ENCODE data around the gene ERG. TPM values are rescaled to one million over a fixed set of nuclear protein-coding genes. Genes with fewer than 3 reads are reported as not detected.

The ERG gene
- total RNA-seq, 1 donor from 2014 or later = not detected

DNA sequence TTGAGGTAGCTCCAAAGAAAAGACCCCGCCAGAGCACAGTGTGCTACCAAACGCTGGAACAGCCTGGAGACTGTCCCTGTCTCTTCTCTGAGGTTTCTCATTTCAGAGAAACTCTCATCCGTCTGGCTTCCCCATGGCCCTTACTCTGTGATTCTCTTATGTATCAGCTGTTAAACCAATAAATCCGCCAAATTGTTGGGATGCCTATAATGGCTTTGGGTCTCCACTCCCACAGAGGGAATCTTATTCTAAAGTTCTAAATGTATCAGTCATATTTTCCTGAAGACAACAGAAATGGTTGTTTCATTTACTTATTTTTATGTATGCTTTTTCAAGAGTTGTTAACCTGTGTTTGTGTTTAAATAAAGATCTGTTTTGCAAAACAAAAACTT lies 4.0 kb downstream of the ERG start:
- no peak overlapping the region for H3K27ac Mint-ChIP-seq
- no peak overlapping the region for H3K4me3 Mint-ChIP-seq
- peaks cover 68% of the 10 kb centered on the region for H3K27me3 Mint-ChIP-seq (ENCODE audit: insufficient read depth)
- H3K9me3 Mint-ChIP-seq = no peaks in the 10 kb centered on the region
- no peak for DNase-seq (ENCODE audit: low spot score)
- H3K36me3 Mint-ChIP-seq (ENCODE audit: low read depth) = no peaks in the 10 kb centered on the region
- intact Hi-C loops (cut with micrococcal nuclease) = no loop called here
- no peaks in the 10 kb centered on the region for H3K4me1 Mint-ChIP-seq (ENCODE audit: low read depth)

DNA sequence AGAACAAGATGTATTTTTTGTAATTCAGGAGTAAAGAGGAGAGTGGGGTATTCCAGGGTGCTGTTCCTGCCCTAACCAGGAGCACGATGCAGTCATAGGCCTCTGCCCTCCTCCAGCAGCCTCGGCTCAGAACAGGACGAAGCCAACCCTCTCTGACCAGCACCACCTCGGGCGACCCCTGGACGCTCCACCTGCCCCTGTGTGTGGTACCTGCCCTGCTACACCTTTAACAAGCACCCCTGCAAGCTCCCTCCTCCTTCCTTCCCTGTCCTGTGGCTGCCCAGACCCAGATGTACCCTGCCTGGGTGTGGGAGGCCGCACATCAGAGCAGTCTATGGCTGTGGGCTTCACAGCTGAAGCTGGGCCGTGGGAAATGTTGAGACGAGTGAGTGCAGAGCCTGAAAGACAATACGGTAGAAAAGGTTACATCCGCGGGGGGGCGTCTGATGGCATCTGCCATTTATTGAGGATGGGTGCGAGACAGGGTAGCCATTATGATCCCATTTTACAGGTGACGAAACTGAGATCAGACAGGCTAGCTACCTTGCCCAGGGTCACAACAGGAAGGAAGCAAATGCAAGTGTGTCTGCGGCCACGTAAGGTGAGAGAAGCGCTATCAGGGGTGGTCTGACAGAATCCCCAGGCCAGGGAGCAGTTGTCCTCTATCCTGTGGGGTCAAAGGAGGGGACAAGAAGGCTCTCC lies 4.6 kb downstream of the ERG start:
- intact Hi-C loops (cut with micrococcal nuclease) = no loop called here
- no peaks in the 10 kb centered on the region for H3K4me1 Mint-ChIP-seq (ENCODE audit: low read depth)
- no peaks in the 10 kb centered on the region for H3K9me3 Mint-ChIP-seq
- DNase-seq (ENCODE audit: low spot score) = no peak
- H3K36me3 Mint-ChIP-seq (ENCODE audit: low read depth) = no peaks in the 10 kb centered on the region
- peaks cover 64% of the 10 kb centered on the region for H3K27me3 Mint-ChIP-seq (ENCODE audit: insufficient read depth)
- H3K27ac Mint-ChIP-seq = no peak overlapping the region
- H3K4me3 Mint-ChIP-seq = no peak overlapping the region

DNA sequence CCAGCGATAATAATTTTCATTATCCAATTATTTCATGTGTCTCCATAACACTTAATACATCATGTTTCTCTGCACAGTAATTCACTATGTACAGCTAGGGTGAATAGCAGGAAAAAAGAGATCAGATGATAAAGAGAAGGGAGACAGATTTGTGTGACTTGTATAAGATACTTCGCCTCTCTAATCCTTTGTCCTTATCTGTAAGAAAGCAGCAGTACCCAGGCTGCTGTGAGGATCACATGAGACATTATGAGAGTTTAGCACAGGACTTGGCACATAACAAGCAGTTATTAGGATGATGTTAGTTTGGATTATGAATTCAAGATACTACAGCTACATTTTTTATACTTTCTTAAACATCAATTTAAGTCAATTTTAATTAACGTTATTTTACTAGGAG lies 6.3 kb downstream of the ERG start:
- intact Hi-C loops (cut with micrococcal nuclease) = no loop called here
- Mint-ChIP-seq H3K4me1 (ENCODE audit: low read depth) (no peaks in the 10 kb centered on the region), H3K36me3 (ENCODE audit: low read depth) (no peaks in the 10 kb centered on the region), H3K9me3 (no peaks in the 10 kb centered on the region), H3K4me3 (no peak overlapping the region), H3K27ac (no peak overlapping the region), H3K27me3 (ENCODE audit: insufficient read depth) (peaks cover 52% of the 10 kb centered on the region)
- DNase-seq (ENCODE audit: low spot score) = no peak

DNA sequence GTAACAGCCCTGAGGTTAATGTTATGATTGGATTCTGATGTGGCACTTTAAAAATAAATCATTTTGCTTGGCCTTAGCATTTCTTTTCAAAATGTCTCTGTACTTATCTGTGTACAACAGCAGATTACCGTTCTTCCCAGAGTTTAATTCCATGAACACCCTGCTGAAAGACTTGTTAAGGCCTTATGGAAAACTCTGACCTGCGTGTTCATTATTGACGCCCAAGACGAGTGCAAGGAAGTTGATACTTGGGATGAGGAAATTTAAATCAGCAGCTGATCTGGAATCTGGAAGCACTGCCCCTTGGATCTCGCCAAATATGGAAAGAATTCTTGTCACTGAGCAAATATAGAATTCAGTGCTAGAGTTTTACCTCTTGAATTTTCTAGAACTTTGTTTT lies 6.7 kb downstream of the ERG start:
- H3K4me3 Mint-ChIP-seq = no peak overlapping the region
- H3K9me3 Mint-ChIP-seq = no peaks in the 10 kb centered on the region
- no peak for DNase-seq (ENCODE audit: low spot score)
- no peaks in the 10 kb centered on the region for H3K36me3 Mint-ChIP-seq (ENCODE audit: low read depth)
- peaks cover 49% of the 10 kb centered on the region for H3K27me3 Mint-ChIP-seq (ENCODE audit: insufficient read depth)
- no peak overlapping the region for H3K27ac Mint-ChIP-seq
- intact Hi-C loops (cut with micrococcal nuclease) = no loop called here
- no peaks in the 10 kb centered on the region for H3K4me1 Mint-ChIP-seq (ENCODE audit: low read depth)

DNA sequence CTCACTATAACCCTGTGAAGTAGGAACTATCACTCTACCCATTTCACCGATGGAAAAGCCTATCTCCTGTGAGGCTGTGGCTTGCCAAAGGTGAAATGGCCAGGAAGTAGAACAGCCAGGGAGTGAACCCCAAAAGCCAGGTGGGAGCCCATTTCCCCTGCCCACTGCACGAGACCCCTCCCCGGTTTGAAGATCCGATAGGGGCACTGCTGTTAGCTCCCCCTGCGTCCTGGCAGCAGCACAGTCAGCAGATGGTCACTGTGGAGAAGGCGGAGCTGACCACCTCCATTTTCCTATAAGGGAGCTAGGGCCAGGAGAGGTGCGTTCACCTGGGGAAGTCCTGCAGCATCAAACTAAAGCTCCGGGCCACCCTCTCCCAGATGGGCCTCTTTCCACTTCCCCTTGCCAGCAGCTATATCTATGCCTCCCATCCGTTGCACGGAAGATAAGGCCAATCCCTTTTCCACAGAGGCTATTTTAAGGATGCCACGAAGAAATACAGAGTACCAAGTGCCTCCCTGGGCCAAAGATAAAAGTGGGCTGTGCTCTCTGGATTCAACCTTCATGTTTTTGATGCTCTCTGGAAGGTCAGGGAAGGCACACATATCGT lies 7.8 kb downstream of the ERG start:
- no peak overlapping the region for H3K27ac Mint-ChIP-seq
- no peaks in the 10 kb centered on the region for H3K4me1 Mint-ChIP-seq (ENCODE audit: low read depth)
- intact Hi-C loops (cut with micrococcal nuclease) = no loop called here
- no peaks in the 10 kb centered on the region for H3K36me3 Mint-ChIP-seq (ENCODE audit: low read depth)
- peaks cover 41% of the 10 kb centered on the region for H3K27me3 Mint-ChIP-seq (ENCODE audit: insufficient read depth)
- no peaks in the 10 kb centered on the region for H3K9me3 Mint-ChIP-seq
- DNase-seq (ENCODE audit: low spot score) = no peak
- no peak overlapping the region for H3K4me3 Mint-ChIP-seq

DNA sequence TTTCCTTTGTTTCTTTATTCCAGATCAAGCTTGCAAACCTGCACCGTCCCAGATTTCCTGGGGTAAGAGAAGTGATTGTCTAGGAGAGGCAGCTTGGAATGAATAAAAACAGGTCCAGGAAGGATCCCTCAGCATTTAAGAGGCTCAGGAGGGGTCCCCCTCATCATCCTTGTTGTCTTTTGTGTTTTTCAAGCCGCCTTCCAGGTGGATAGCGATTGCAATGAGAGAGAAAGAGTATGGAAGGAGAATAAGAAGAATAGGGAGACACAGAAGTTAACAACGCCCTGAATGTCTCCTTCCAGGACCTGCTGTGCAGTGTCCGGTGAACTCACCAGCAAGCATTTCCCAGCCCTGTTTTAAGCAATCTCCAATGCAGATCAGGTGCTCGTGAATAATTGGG lies 8.5 kb downstream of the ERG start:
- no peaks in the 10 kb centered on the region for H3K4me1 Mint-ChIP-seq (ENCODE audit: low read depth)
- H3K9me3 Mint-ChIP-seq = no peaks in the 10 kb centered on the region
- no peak overlapping the region for H3K27ac Mint-ChIP-seq
- no peaks in the 10 kb centered on the region for H3K36me3 Mint-ChIP-seq (ENCODE audit: low read depth)
- intact Hi-C loops (cut with micrococcal nuclease) = no loop called here
- no peak overlapping the region for H3K4me3 Mint-ChIP-seq
- DNase-seq (ENCODE audit: low spot score) = no peak
- peaks cover 33% of the 10 kb centered on the region for H3K27me3 Mint-ChIP-seq (ENCODE audit: insufficient read depth)

DNA sequence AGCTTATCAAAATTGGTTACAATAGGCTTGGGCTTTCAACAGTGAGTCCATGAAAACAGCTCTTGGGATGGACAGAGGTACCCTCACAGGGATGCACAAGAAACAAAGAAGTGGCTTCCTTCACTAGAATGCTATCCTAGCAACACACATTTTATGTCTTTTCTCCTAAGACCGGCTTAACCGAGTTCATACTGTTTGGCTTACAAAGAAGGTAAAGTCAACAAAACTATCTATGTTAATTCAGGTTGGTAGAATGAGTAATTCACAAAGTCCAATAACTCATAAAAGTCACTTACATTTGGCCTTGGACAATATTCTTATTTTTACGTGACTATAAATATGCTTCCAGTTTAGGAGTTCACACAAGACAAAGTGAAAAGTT lies 9.0 kb downstream of the ERG start:
- intact Hi-C loops (cut with micrococcal nuclease) = no loop called here
- DNase-seq (ENCODE audit: low spot score) = no peak
- Mint-ChIP-seq H3K4me3 (no peak overlapping the region), H3K9me3 (no peaks in the 10 kb centered on the region), H3K27ac (no peak overlapping the region), H3K4me1 (ENCODE audit: low read depth) (no peaks in the 10 kb centered on the region), H3K36me3 (ENCODE audit: low read depth) (no peaks in the 10 kb centered on the region), H3K27me3 (ENCODE audit: insufficient read depth) (peaks cover 28% of the 10 kb centered on the region)

DNA sequence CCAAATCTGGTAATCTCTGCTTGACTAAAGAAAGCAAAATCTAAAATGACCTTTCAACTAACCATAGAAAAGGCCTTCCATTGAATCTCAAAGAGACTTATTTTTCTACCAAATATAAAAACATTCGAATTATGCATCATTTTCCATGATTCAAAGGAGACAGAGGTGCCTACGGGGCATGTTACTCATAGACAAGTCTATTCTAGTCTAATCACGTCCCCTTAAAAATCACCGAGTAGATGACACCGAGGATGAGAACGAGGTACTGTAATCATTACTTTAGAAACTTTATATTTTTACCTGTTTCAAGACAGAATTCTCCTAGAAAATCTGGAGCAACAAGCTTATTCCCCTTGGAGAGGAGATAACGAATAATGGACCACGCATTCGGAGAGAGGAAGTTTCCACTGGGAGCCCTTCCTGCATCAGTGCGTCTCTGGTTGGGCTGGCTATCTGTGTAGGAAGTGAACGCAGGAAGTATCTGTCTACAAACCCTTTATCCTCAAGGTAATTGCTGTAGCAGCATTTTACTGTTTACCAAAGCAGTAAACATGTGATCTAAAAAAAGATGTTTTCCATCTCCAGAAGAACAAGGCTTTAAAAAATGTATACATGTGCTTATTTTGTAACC lies 9.5 kb downstream of the ERG start:
- Mint-ChIP-seq H3K9me3 (no peaks in the 10 kb centered on the region), H3K4me1 (ENCODE audit: low read depth) (no peaks in the 10 kb centered on the region), H3K36me3 (ENCODE audit: low read depth) (no peaks in the 10 kb centered on the region), H3K27me3 (ENCODE audit: insufficient read depth) (peaks cover 25% of the 10 kb centered on the region), H3K27ac (no peak overlapping the region), H3K4me3 (no peak overlapping the region)
- intact Hi-C loops (cut with micrococcal nuclease) = no loop called here
- no peak for DNase-seq (ENCODE audit: low spot score)

DNA sequence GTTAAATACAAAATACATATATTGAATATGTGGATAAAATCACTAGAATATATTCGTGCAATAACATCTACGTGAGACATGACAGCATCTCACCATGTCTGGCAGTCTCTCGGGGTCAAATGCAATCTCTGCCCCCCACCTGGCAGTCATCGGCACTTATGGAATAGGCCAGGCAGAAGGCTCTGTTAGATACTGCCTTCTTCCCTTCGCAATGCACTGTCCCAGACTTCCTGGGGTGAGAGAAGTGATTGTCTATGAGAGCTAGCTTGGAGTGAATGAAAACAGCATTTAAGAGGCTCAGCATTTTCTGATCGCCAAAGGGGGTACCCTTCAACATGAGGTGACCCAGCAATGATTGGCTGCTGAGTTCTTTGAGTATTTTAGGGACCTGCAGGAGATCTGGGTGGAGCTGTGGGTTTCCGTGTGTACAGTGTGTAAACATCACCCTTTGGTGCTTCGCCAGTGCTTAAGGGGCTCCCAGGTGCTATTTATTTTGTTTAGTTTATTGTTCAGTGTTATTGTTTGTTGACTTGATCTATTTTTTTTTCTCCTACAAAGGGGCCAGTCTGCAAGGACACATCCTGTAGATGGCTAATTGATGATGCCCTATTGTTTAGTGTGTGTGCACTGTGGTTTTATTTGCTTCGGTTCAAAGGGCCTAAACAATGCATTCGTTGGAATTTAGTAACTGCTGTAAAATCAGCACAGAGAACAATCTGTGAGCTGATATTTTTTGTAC lies 10.2 kb downstream of the ERG start:
- no peaks in the 10 kb centered on the region for H3K9me3 Mint-ChIP-seq
- H3K27me3 Mint-ChIP-seq (ENCODE audit: insufficient read depth) = peaks cover 25% of the 10 kb centered on the region
- no peak overlapping the region for H3K4me3 Mint-ChIP-seq
- H3K27ac Mint-ChIP-seq = no peak overlapping the region
- no peaks in the 10 kb centered on the region for H3K4me1 Mint-ChIP-seq (ENCODE audit: low read depth)
- no peaks in the 10 kb centered on the region for H3K36me3 Mint-ChIP-seq (ENCODE audit: low read depth)
- intact Hi-C loops (cut with micrococcal nuclease) = no loop called here
- no peak for DNase-seq (ENCODE audit: low spot score)

DNA sequence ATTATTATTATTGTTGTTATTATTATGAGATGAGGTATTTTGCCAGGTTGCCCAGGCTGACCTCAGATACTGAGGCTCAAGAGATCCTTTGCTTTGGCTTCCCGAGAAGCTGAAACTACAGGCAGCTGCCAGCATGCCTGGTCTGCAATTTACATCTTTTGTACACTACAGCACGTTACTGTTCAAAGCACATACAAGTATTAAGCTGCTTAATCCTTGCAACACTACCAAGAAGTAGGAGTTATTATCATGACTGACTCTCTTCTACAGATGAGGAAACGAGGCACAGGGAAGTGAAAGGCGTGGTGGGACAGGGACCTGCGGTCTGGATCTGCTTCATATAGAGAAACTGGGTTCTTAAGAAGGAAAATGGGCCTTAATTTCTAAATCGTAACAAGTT lies 11.6 kb downstream of the ERG start:
- intact Hi-C loops (cut with micrococcal nuclease) = no loop called here
- Mint-ChIP-seq H3K9me3 (no peaks in the 10 kb centered on the region), H3K27me3 (ENCODE audit: insufficient read depth) (peaks cover 25% of the 10 kb centered on the region), H3K27ac (no peak overlapping the region), H3K4me3 (no peak overlapping the region), H3K36me3 (ENCODE audit: low read depth) (no peaks in the 10 kb centered on the region), H3K4me1 (ENCODE audit: low read depth) (no peaks in the 10 kb centered on the region)
- DNase-seq (ENCODE audit: low spot score) = no peak

DNA sequence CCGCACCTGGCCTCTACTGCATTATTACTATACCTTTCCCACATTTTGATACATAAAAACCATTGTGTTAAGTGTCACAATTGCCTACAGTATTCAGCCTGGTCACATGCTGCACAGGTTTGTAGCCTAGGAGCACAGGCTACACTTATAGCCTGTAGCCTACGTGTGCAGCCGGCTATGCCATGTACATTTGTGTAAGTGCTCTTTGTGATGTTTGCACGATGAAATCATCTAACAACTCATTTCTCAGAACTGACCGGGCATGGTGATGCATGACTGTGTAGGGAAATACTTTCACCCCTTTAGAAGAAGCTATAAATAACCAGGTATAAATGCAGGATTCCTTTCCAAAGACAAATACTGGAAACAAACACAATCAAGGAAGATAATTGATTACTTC lies 12.1 kb downstream of the ERG start:
- H3K4me3 Mint-ChIP-seq = no peak overlapping the region
- no peaks in the 10 kb centered on the region for H3K36me3 Mint-ChIP-seq (ENCODE audit: low read depth)
- DNase-seq (ENCODE audit: low spot score) = no peak
- H3K27ac Mint-ChIP-seq = no peak overlapping the region
- H3K9me3 Mint-ChIP-seq = no peaks in the 10 kb centered on the region
- intact Hi-C loops (cut with micrococcal nuclease) = no loop called here
- peaks cover 22% of the 10 kb centered on the region for H3K27me3 Mint-ChIP-seq (ENCODE audit: insufficient read depth)
- no peaks in the 10 kb centered on the region for H3K4me1 Mint-ChIP-seq (ENCODE audit: low read depth)

DNA sequence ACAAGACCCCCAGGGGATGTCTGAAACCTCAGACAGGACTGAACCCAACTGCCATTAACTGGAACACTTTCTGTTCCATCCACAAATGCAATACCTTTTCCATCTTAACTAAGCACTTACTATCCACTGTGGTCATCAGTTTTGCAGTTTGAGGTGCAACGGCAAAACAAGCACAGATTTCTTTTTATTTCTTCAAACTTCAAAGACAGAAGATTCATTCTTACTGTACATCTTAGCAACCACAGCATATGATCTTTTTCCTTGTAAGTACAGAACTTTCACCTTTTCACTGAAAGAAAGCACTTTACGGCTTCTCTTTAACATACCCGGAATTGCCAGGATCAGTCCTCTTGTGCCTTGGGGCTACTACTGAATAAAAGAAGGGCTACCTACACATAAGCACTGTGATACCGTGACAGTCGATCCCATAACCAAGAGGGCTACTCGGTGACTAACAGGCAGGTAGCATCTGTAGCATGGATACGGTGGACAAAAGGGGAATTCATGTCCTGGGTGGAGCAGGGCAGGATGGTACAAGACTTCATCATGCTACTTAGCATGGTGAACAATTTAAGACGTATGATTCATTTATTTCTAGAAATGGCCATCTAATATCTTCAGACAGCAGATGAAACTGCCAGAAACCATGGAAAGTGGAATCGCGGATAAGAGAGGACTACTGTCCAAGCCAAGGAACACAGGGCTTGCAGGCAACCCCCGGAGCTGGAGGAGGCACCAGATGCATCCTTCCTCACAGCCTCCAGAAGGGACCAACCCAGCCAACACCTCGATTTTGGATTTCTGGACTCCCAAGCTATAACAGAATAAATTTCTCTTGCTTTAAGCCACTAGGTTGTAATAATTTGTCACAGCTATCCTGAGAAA lies 18.4 kb downstream of the ERG start:
- peaks cover 6% of the 10 kb centered on the region for H3K4me1 Mint-ChIP-seq (ENCODE audit: low read depth)
- DNase-seq (ENCODE audit: low spot score) = no peak
- peaks cover 48% of the 10 kb centered on the region for H3K27me3 Mint-ChIP-seq (ENCODE audit: insufficient read depth)
- H3K27ac Mint-ChIP-seq = no peak overlapping the region
- H3K4me3 Mint-ChIP-seq = no peak overlapping the region
- H3K36me3 Mint-ChIP-seq (ENCODE audit: low read depth) = peaks cover 2% of the 10 kb centered on the region
- intact Hi-C loops (cut with micrococcal nuclease) = no loop called here
- no peaks in the 10 kb centered on the region for H3K9me3 Mint-ChIP-seq

All from activated T-helper 1 cell treated with anti-CD3 and anti-CD28 coated beads, Interleukin-12 subunit alpha, Interleukin-12 subunit beta, Interleukin-2, Interleukin-4 antibody, amounts not matched to agents 30 ng/mL and 10 ng/mL and 1 ng/mL, durations not matched to agents 14 hours and 24 hours and 36 hours (primary cell).